DOHH2 (cell line): ENCODE results near the gene LRRC32.

Experiments used
- H3F3A ChIP-seq: fragments of 200-600 bp; sonication (generic), shearing (Covaris generic); 2 replicates; pipeline ENCODE4 v1.6.0; 2016; ENCODE audit warnings: antibody characterized with exemption, mild to moderate bottlenecking; ENCODE audit not compliant: control insufficient read depth, insufficient read depth
- H3K27ac ChIP-seq: fragments of 200-600 bp; sonication (generic); 2 replicates; pipeline ENCODE4 v1.5.1; 2014; ENCODE audit warnings: low read depth, mild to moderate bottlenecking, low read length, moderate library complexity
- H3K27me3 ChIP-seq: fragments of 200-600 bp; sonication (generic); 2 replicates; pipeline ENCODE4 v1.6.1; 2014; ENCODE audit warnings: mild to moderate bottlenecking, low read length, mixed read lengths; ENCODE audit not compliant: control insufficient read depth
- H3K36me3 ChIP-seq: fragments of 200-600 bp; sonication (generic); 2 replicates; pipeline ENCODE4 v1.6.1; 2014; ENCODE audit warnings: mild to moderate bottlenecking, low read length, moderate library complexity, mixed read lengths; ENCODE audit not compliant: control insufficient read depth
- H3K4me1 ChIP-seq: fragments of 200-600 bp; sonication (generic); 2 replicates; pipeline ENCODE4 v1.6.1; 2014; ENCODE audit warnings: mild to moderate bottlenecking, low read length, mixed read lengths; ENCODE audit not compliant: control insufficient read depth
- H3K4me2 ChIP-seq: fragments of 200-600 bp; sonication (generic); 2 replicates; pipeline ENCODE4 v1.6.0; 2014; ENCODE audit warnings: mild to moderate bottlenecking, low read length, moderate library complexity
- H3K4me3 ChIP-seq: fragments of 200-600 bp; sonication (generic); 2 replicates; pipeline ENCODE4 v1.5.1; 2014; ENCODE audit warnings: mild to moderate bottlenecking, low read length, mixed read lengths
- H3K79me2 ChIP-seq: fragments of 200-600 bp; sonication (generic); 2 replicates; pipeline ENCODE4 v1.6.1; 2014; ENCODE audit warnings: mild to moderate bottlenecking, low read length, mixed read lengths; ENCODE audit not compliant: control insufficient read depth
- H3K9me2 ChIP-seq: fragments of 200-600 bp; sonication (generic); replicated peaks from 2 replicates; pipeline ENCODE4 v1.6.1; 2014; ENCODE audit warnings: mild to moderate bottlenecking, low read length, mixed read lengths; ENCODE audit not compliant: control insufficient read depth
- H3K9me3 ChIP-seq: fragments of 200-600 bp; sonication (generic); 2 replicates; pipeline ENCODE4 v1.6.1; 2014; ENCODE audit warnings: antibody characterized with exemption, low read length, mixed read lengths; ENCODE audit not compliant: control insufficient read depth, insufficient read depth
- H4K20me1 ChIP-seq: fragments of 200-600 bp; sonication (generic); 2 replicates; pipeline ENCODE4 v1.6.0; 2014; ENCODE audit warnings: low read depth, mild to moderate bottlenecking, antibody characterized with exemption, low read length, moderate library complexity; ENCODE audit not compliant: control insufficient read depth, insufficient read depth
- CTCF ChIP-seq: fragments of 200-600 bp; sonication (generic); IDR thresholded peaks from one replicate; pipeline ENCODE4 v1.5.1; 2014; ENCODE audit warnings: antibody characterized with exemption, mild to moderate bottlenecking, low read depth, low read length; ENCODE audit not compliant: poor library complexity, severe bottlenecking
- EZH2phosphoT487 ChIP-seq: fragments of 200-600 bp; sonication (generic); IDR thresholded peaks from 2 replicates; pipeline ENCODE4 v1.6.1; 2017; ENCODE audit warnings: borderline replicate concordance, mild to moderate bottlenecking, antibody characterized with exemption, low read length, moderate library complexity, mixed read lengths

LRRC32 gene

DNA sequence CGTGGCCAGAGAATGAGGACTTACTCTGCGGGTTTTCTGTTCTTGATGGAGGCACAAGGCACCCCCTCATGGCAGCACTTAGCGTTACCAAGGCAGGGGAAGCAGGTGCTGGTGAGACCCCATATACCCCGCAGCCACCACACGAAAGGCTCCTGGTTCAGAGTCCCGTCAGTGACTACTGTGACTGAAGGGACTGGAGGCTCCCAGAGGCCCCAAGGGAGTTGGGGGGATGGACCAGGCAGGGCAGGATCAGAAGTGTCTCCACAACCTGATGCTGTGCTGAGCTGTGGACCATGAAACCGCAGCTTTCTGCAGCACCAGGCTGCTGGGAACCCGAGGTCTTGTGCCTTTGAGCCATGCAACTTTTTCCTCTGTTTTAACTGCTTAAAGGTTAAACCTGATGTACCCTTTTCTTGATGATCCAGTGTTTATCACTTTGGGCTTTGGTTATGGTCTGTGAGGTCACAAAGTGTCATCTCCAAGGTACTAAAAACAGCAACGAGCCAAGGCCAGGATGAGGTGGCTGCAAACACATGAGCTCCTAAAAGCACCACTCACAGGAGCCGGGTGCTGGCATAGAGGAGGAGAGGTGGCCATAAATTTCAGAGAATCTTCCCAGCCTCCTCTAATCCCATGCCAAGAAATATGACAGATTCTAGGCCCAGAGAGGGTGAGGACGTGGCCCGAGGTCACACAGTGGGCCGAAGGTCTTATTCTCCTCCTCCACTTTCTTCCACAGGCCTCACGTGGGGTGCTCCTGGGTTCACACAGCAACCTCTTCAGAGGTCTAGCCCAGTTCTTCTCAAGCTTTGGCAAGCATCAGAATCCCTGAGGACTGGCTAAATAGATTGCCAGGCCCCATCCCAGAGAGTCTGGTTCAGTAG lies 4.2 kb upstream of the LRRC32 start:
- Histone ChIP-seq H3K4me3 (peak overlapping the region; percentile 74), H3K9me3 (no peaks in the 10 kb centered on the region), H4K20me1 (no peaks in the 10 kb centered on the region), H3F3A (peaks cover 44% of the 10 kb centered on the region), H3K4me2 (peak overlapping the region; percentile 85), H3K9me2 (no peaks in the 10 kb centered on the region), H3K79me2 (peaks cover 6% of the 10 kb centered on the region), H3K27me3 (0 out of 2 replicates have a peak, but pooled peaks cover 1% of the 10 kb centered on the region), H3K4me1 (peaks cover 87% of the 10 kb centered on the region), H3K27ac (peak overlapping the region; percentile 88), H3K36me3 (peaks cover 6% of the 10 kb centered on the region; the same call in 1 of the 2 replicates)
- TF ChIP-seq CTCF (peak; percentile 35), EZH2phosphoT487 (no peak)

GRCh38 chr11:76673176-76674142 lies 2.9 kb upstream of the LRRC32 start:
- TF ChIP-seq CTCF (no peak), EZH2phosphoT487 (no peak)
- Histone ChIP-seq H3K4me2 (peak overlapping the region; percentile 85), H3K27ac (peak overlapping the region; percentile 88), H3F3A (peaks cover 44% of the 10 kb centered on the region), H3K36me3 (peaks cover 18% of the 10 kb centered on the region), H3K4me1 (peaks cover 98% of the 10 kb centered on the region), H3K9me2 (no peaks in the 10 kb centered on the region), H3K27me3 (0 out of 2 replicates have a peak, but pooled peaks cover 2% of the 10 kb centered on the region), H4K20me1 (no peaks in the 10 kb centered on the region), H3K79me2 (peaks cover 19% of the 10 kb centered on the region), H3K4me3 (peak overlapping the region; percentile 74), H3K9me3 (no peaks in the 10 kb centered on the region)

- H3K4me1 ChIP-seq = peaks cover 98% of the 10 kb centered on the region
- H3K27ac ChIP-seq = peak overlapping the region; percentile 88
- H3K27me3 ChIP-seq = 0 out of 2 replicates have a peak, but pooled peaks cover 2% of the 10 kb centered on the region
- no peaks in the 10 kb centered on the region; the same call in 1 of the 2 replicates for H4K20me1 ChIP-seq
- H3K9me2 ChIP-seq = no peaks in the 10 kb centered on the region
- H3K36me3 ChIP-seq = peaks cover 26% of the 10 kb centered on the region
- TF ChIP-seq EZH2phosphoT487 (no peak), CTCF (no peak)
- no peaks in the 10 kb centered on the region for H3K9me3 ChIP-seq
- peak overlapping the region; percentile 74 for H3K4me3 ChIP-seq
- H3K4me2 ChIP-seq = peak overlapping the region; percentile 85
- H3F3A ChIP-seq = peaks cover 44% of the 10 kb centered on the region
- peaks cover 27% of the 10 kb centered on the region for H3K79me2 ChIP-seq
These were observed 2.1 kb upstream of the LRRC32 start for GRCh38 chr11:76672431-76673175.
